HUES6 (cell line): ENCODE results near the gene NRL.
A peak's percentile ranks its signal among the peaks of the same experiment; 100 is the strongest.

Experiments
- H3K27ac ChIP-seq: 2 replicates; pipeline ENCODE4 v1.7.0; 2013; ENCODE audit warnings: low read depth, mild to moderate bottlenecking, low read length, inconsistent platforms
- H3K27me3 ChIP-seq: 2 replicates; pipeline ENCODE4 v1.6.1; 2013; ENCODE audit warnings: low read length; ENCODE audit not compliant: control insufficient read depth, insufficient read depth
- H3K36me3 ChIP-seq: 2 replicates; pipeline ENCODE4 v1.6.1; 2013; ENCODE audit warnings: low read length; ENCODE audit not compliant: control insufficient read depth, insufficient read depth
- H3K4me1 ChIP-seq: 2 replicates; pipeline ENCODE4 v1.6.1; 2013; ENCODE audit warnings: low read length; ENCODE audit not compliant: control insufficient read depth, insufficient read depth
- H3K4me3 ChIP-seq: 2 replicates; pipeline ENCODE4 v1.5.1; 2013; ENCODE audit warnings: low read depth, low read length
- H3K9ac ChIP-seq: one replicate; pipeline ENCODE4 v1.6.1; 2013; ENCODE audit warnings: mild to moderate bottlenecking, low read length
- H3K9me3 ChIP-seq: 2 replicates; pipeline ENCODE4 v1.6.1; 2013; ENCODE audit warnings: low read depth, low read length; ENCODE audit not compliant: control insufficient read depth, insufficient read depth

NRL gene

GRCh38 chr14:24095271-24096068, 19.3 kb downstream of the NRL start:
- Histone ChIP-seq H3K9ac (peak overlapping the region; percentile 98), H3K4me3 (peak overlapping the region; percentile 96), H3K27me3 (no peaks in the 10 kb centered on the region), H3K9me3 (no peaks in the 10 kb centered on the region), H3K4me1 (peaks cover 19% of the 10 kb centered on the region), H3K36me3 (peaks cover 37% of the 10 kb centered on the region), H3K27ac (peak overlapping the region; percentile 98)

- Histone ChIP-seq H3K4me1 (peaks cover 19% of the 10 kb centered on the region), H3K27ac (peak overlapping the region; percentile 98), H3K4me3 (peak overlapping the region; percentile 96), H3K9ac (peak overlapping the region; percentile 98), H3K36me3 (peaks cover 31% of the 10 kb centered on the region), H3K9me3 (no peaks in the 10 kb centered on the region), H3K27me3 (no peaks in the 10 kb centered on the region)
Observed at GRCh38 chr14:24094841-24095270, 19.9 kb downstream of the NRL start.

GRCh38 chr14:24093901-24094840, 20.6 kb downstream of the NRL start, which contains the start of gene PCK2:
TSS of gene PCK2 (plus strand) at chr14:24094311. CDS start at chr14:24094406, 95 bp downstream.
- peak within 1 kb of the TSS; percentile 98 for H3K27ac ChIP-seq
- H3K9ac ChIP-seq = peak within 1 kb of the TSS; percentile 98
- peak within 1 kb of the TSS; percentile 96 for H3K4me3 ChIP-seq
- no peaks in the 10 kb centered on the region for H3K27me3 ChIP-seq
- peaks cover 19% of the 10 kb centered on the region for H3K4me1 ChIP-seq
- peaks cover 24% of the 10 kb centered on the region for H3K36me3 ChIP-seq
- no peaks in the 10 kb centered on the region for H3K9me3 ChIP-seq

- H3K9me3 ChIP-seq = no peaks in the 10 kb centered on the region
- no peaks in the 10 kb centered on the region for H3K27me3 ChIP-seq
- H3K9ac ChIP-seq = peak overlapping the region; percentile 71
- H3K36me3 ChIP-seq = peaks cover 16% of the 10 kb centered on the region
- H3K4me3 ChIP-seq = peak overlapping the region; percentile 36
- peaks cover 19% of the 10 kb centered on the region for H3K4me1 ChIP-seq
- peak overlapping the region; percentile 46 for H3K27ac ChIP-seq
Observed at GRCh38 chr14:24093207-24093900, 21.4 kb downstream of the NRL start.

- H3K27me3 ChIP-seq = no peaks in the 10 kb centered on the region
- peaks cover 9% of the 10 kb centered on the region for H3K36me3 ChIP-seq
- peaks cover 19% of the 10 kb centered on the region for H3K4me1 ChIP-seq
- H3K9ac ChIP-seq = no peak overlapping the region
- peak overlapping the region; percentile 46; the same call in 1 of the 2 replicates for H3K27ac ChIP-seq
- no peak overlapping the region for H3K4me3 ChIP-seq
- no peaks in the 10 kb centered on the region for H3K9me3 ChIP-seq
Observed at GRCh38 chr14:24092505-24093206, 22.1 kb downstream of the NRL start.

GRCh38 chr14:24092110-24092504, 22.6 kb downstream of the NRL start:
- Histone ChIP-seq H3K4me3 (no peak overlapping the region), H3K27ac (no peak overlapping the region), H3K4me1 (peaks cover 19% of the 10 kb centered on the region), H3K9me3 (no peaks in the 10 kb centered on the region), H3K27me3 (no peaks in the 10 kb centered on the region; the same call in 1 of the 2 replicates), H3K9ac (no peak overlapping the region), H3K36me3 (peaks cover 8% of the 10 kb centered on the region)

GRCh38 chr14:24089890-24090289, 24.9 kb downstream of the NRL start:
- H3K36me3 ChIP-seq = no peaks in the 10 kb centered on the region
- H3K4me3 ChIP-seq = no peak overlapping the region
- H3K27me3 ChIP-seq = no peaks in the 10 kb centered on the region; the same call in 1 of the 2 replicates
- peaks cover 10% of the 10 kb centered on the region for H3K4me1 ChIP-seq
- H3K9me3 ChIP-seq = no peaks in the 10 kb centered on the region
- H3K9ac ChIP-seq = no peak overlapping the region
- no peak overlapping the region for H3K27ac ChIP-seq

- no peak overlapping the region for H3K4me3 ChIP-seq
- no peaks in the 10 kb centered on the region for H3K36me3 ChIP-seq
- H3K27ac ChIP-seq = no peak overlapping the region
- H3K9me3 ChIP-seq = no peaks in the 10 kb centered on the region
- H3K4me1 ChIP-seq = peaks cover 1% of the 10 kb centered on the region; the same call in 1 of the 2 replicates
- peaks cover 17% of the 10 kb centered on the region for H3K27me3 ChIP-seq
- H3K9ac ChIP-seq = no peak overlapping the region
Observed at GRCh38 chr14:24088095-24088494, 26.7 kb downstream of the NRL start.

- no peak overlapping the region for H3K4me3 ChIP-seq
- peaks cover 28% of the 10 kb centered on the region for H3K27me3 ChIP-seq
- peaks cover 4% of the 10 kb centered on the region; the same call in 1 of the 2 replicates for H3K4me1 ChIP-seq
- no peak overlapping the region for H3K27ac ChIP-seq
- no peaks in the 10 kb centered on the region for H3K9me3 ChIP-seq
- no peaks in the 10 kb centered on the region for H3K36me3 ChIP-seq
- no peak overlapping the region for H3K9ac ChIP-seq
Observed at GRCh38 chr14:24087004-24087403, 27.7 kb downstream of the NRL start.
